Dermis blood vessel endothelial cell (primary cell): ENCODE measurements around the gene UGT1A4. TPM values are rescaled to one million over a fixed set of nuclear protein-coding genes. Genes with fewer than 3 reads are reported as not detected.

Source experiments
- DNase-seq: peaks from one replicate; pipeline ENCODE4 v3.0.0; 2010
- total RNA-seq: library from RNA; depleted of rRNA; stranded (reverse); fragments of >200 nt; gene quantifications from 2 replicates; pipeline ENCODE4 v1.2.3, GENCODE V29; 2014

The UGT1A4 gene
- 0.09 TPM in 1 of 2 replicates, not detected in the other for total RNA-seq

GRCh38 chr2:233718552-233718951 lies at the start of gene UGT1A4:
TSS of gene UGT1A4 (plus strand) at chr2:233718736. CDS start at chr2:233718821, 85 bp downstream.
- no peak for DNase-seq

- DNase-seq: no peak
Measured at GRCh38 chr2:233671290-233672161, 47.0 kb upstream of the UGT1A4 start, which contains the start of gene UGT1A9. TSS of gene UGT1A9 (plus strand) at chr2:233671898. CDS start at chr2:233671935, 37 bp downstream.

GRCh38 chr2:233672886-233673285 lies 45.6 kb upstream of the UGT1A4 start:
- DNase-seq: no peak

GRCh38 chr2:233673896-233674295 lies 44.6 kb upstream of the UGT1A4 start:
- no peak for DNase-seq

GRCh38 chr2:233674314-233674713 lies 44.2 kb upstream of the UGT1A4 start:
- DNase-seq: no peak

GRCh38 chr2:233674995-233675394 lies 43.5 kb upstream of the UGT1A4 start:
- no peak for DNase-seq

GRCh38 chr2:233676046-233676445 lies 42.5 kb upstream of the UGT1A4 start:
- DNase-seq: no peak

- no peak for DNase-seq
Measured at GRCh38 chr2:233679196-233679595, 39.3 kb upstream of the UGT1A4 start.

GRCh38 chr2:233680361-233681045 lies 38.0 kb upstream of the UGT1A4 start:
- DNase-seq: no peak

GRCh38 chr2:233681521-233682099 lies 36.9 kb upstream of the UGT1A4 start, which contains the start of gene UGT1A7:
TSS of gene UGT1A7 (plus strand) at chr2:233681901. CDS start at chr2:233681938, 37 bp downstream.
- DNase-seq: no peak

GRCh38 chr2:233684640-233685039 lies 33.9 kb upstream of the UGT1A4 start:
- DNase-seq: no peak

GRCh38 chr2:233686928-233687327 lies 31.6 kb upstream of the UGT1A4 start:
- no peak for DNase-seq

- no peak for DNase-seq
Measured at GRCh38 chr2:233688341-233688740, 30.2 kb upstream of the UGT1A4 start.

GRCh38 chr2:233689031-233689430 lies 29.5 kb upstream of the UGT1A4 start:
- no peak for DNase-seq

GRCh38 chr2:233689501-233689900 lies 29.0 kb upstream of the UGT1A4 start:
- DNase-seq: peak; percentile 86

GRCh38 chr2:233690444-233690843 lies 28.1 kb upstream of the UGT1A4 start:
- DNase-seq: peak; percentile 5

- no peak for DNase-seq
Measured at GRCh38 chr2:233691443-233692433, 26.8 kb upstream of the UGT1A4 start.

GRCh38 chr2:233692648-233693047 lies 25.9 kb upstream of the UGT1A4 start, which contains the start of gene UGT1A6:
TSS of gene UGT1A6 (plus strand) at chr2:233692890. CDS start at chr2:233693005, 115 bp downstream.
- DNase-seq: no peak

GRCh38 chr2:233693963-233694362 lies 24.6 kb upstream of the UGT1A4 start:
- no peak for DNase-seq

GRCh38 chr2:233698740-233699139 lies 19.8 kb upstream of the UGT1A4 start:
- no peak for DNase-seq

GRCh38 chr2:233699424-233700027 lies 19.0 kb upstream of the UGT1A4 start:
- DNase-seq: no peak
